WTC11 (cell line): ENCODE data around the gene ZNF277.

Experiments used
- AFF4 ChIP-seq: sonication (generic); formaldehyde crosslinking; IDR thresholded peaks from 2 replicates; pipeline ENCODE4 v1.8.1; 2023; ENCODE audit warnings: mild to moderate bottlenecking, missing genetic modification reagents, borderline replicate concordance
- CTCF ChIP-seq: fragments of 200-600 bp; IDR thresholded peaks from 2 replicates; pipeline ENCODE4 v1.8.0; 2022; ENCODE audit warnings: antibody characterized with exemption
- IRF2 ChIP-seq: sonication (generic); formaldehyde crosslinking; IDR thresholded peaks from 2 replicates; pipeline ENCODE4 v1.8.0; 2022; ENCODE audit warnings: low read depth, missing genetic modification reagents, borderline replicate concordance
- NR1H2 ChIP-seq: sonication (generic); formaldehyde crosslinking; IDR thresholded peaks from 2 replicates; pipeline ENCODE4 v1.9.0; 2021; ENCODE audit warnings: mild to moderate bottlenecking, moderate library complexity, missing genetic modification reagents
- NR2C2 ChIP-seq: sonication (generic); formaldehyde crosslinking; IDR thresholded peaks from 2 replicates; pipeline ENCODE4 v1.8.0; 2022; ENCODE audit warnings: mild to moderate bottlenecking, missing genetic modification reagents
- PRRX2 ChIP-seq: fragments of 250-450 bp; sonication (Bioruptor Pico); IDR thresholded peaks from 2 replicates; pipeline ENCODE4 v1.8.0; 2021; ENCODE audit warnings: mild to moderate bottlenecking
- USF2 ChIP-seq: sonication (generic); formaldehyde crosslinking; IDR thresholded peaks from 2 replicates; pipeline ENCODE4 v1.8.1; 2023; ENCODE audit warnings: mild to moderate bottlenecking, missing genetic modification reagents, moderate library complexity
- ZBTB21 ChIP-seq: sonication (generic); formaldehyde crosslinking; IDR thresholded peaks from 2 replicates; pipeline ENCODE4 v1.8.1; 2023; ENCODE audit warnings: mild to moderate bottlenecking, missing genetic modification reagents, borderline replicate concordance

- TF ChIP-seq NR1H2 (CRISPR knock-in tag) (no peak), USF2 (CRISPR knock-in tag) (no peak), CTCF (no peak), IRF2 (no peak), PRRX2 (CRISPR knock-in tag) (no peak), ZBTB21 (no peak), NR2C2 (CRISPR knock-in tag) (no peak), AFF4 (CRISPR knock-in tag) (no peak)
Measured at GRCh38 chr7:112377593-112377992, 171.1 kb downstream of the ZNF277 start.
